Ammon's horn (tissue), 1 donor: Measurements from ENCODE around the gene PPP1R3G.
"Not testable (repeated sequence)": the region's sequence is repeated elsewhere in the genome, so short reads cannot be mapped to it uniquely, and the experiment has no call there.

ENCODE experiments used
- DNase-seq: peaks from one replicate; pipeline ENCODE4 v3.0.0-alpha.2; 2016; ENCODE audit warnings: low spot score

PPP1R3G gene

GRCh38 chr6:5120011-5120410, 34.9 kb downstream of the PPP1R3G start:
- no peak for DNase-seq

GRCh38 chr6:5120543-5120942, 35.4 kb downstream of the PPP1R3G start:
- DNase-seq = not testable (repeated sequence)

GRCh38 chr6:5121479-5121878, 36.3 kb downstream of the PPP1R3G start:
- DNase-seq = no peak

- DNase-seq = no peak
Measured at GRCh38 chr6:5121956-5122355, 36.8 kb downstream of the PPP1R3G start.

GRCh38 chr6:5122504-5123112, 37.5 kb downstream of the PPP1R3G start:
- DNase-seq = no peak

- no peak for DNase-seq
Measured at GRCh38 chr6:5123296-5124143, 38.4 kb downstream of the PPP1R3G start.

- DNase-seq = no peak
Measured at GRCh38 chr6:5124526-5124925, 39.4 kb downstream of the PPP1R3G start.

- no peak for DNase-seq
Measured at GRCh38 chr6:5125152-5126006, 40.2 kb downstream of the PPP1R3G start.

- DNase-seq = no peak
Measured at GRCh38 chr6:5126214-5126613, 41.1 kb downstream of the PPP1R3G start.

- no peak for DNase-seq
Measured at GRCh38 chr6:5127106-5127687, 42.1 kb downstream of the PPP1R3G start.

- no peak for DNase-seq
Measured at GRCh38 chr6:5128351-5128750, 43.2 kb downstream of the PPP1R3G start.

GRCh38 chr6:5130135-5130866, 45.2 kb downstream of the PPP1R3G start:
- no peak for DNase-seq

- DNase-seq = peak; percentile 83
Measured at GRCh38 chr6:5132731-5133130, 47.6 kb downstream of the PPP1R3G start.

GRCh38 chr6:5133943-5134342, 48.8 kb downstream of the PPP1R3G start:
- no peak for DNase-seq

GRCh38 chr6:5135788-5136376, 50.7 kb downstream of the PPP1R3G start:
- no peak for DNase-seq

GRCh38 chr6:5136851-5137250, 51.7 kb downstream of the PPP1R3G start:
- no peak for DNase-seq
